Measurements from ENCODE around the gene KLHL29. TPM values are rescaled to one million over a fixed set of nuclear protein-coding genes. Genes with fewer than 3 reads are reported as not detected.

KLHL29 gene
- total RNA-seq, 1 donor from 2014 or later, result 8.4 TPM

- no peaks in the 10 kb centered on the region for H3K36me3 Mint-ChIP-seq (ENCODE audit: low read depth)
- H3K4me1 Mint-ChIP-seq, result peaks cover 30% of the 10 kb centered on the region
- no peaks in the 10 kb centered on the region for H3K9me3 Mint-ChIP-seq
- no peaks in the 10 kb centered on the region for H3K27me3 Mint-ChIP-seq (ENCODE audit: low read depth)
- H3K4me3 Mint-ChIP-seq, result no peak overlapping the region
- no peak for DNase-seq (ENCODE audit: low read depth, low spot score)
- peak overlapping the region; percentile 67 for H3K27ac Mint-ChIP-seq (ENCODE audit: unreplicated experiment)
- TF ChIP-seq CTCF (conservative IDR thresholded peaks at IDR 0.05), result no peak
Observed at GRCh38 chr2:23660237-23660636, 275.3 kb downstream of the KLHL29 start.

- TF ChIP-seq CTCF (conservative IDR thresholded peaks at IDR 0.05), result no peak
- Mint-ChIP-seq H3K36me3 (ENCODE audit: low read depth) (no peaks in the 10 kb centered on the region), H3K9me3 (no peaks in the 10 kb centered on the region), H3K4me3 (no peak overlapping the region), H3K27me3 (ENCODE audit: low read depth) (no peaks in the 10 kb centered on the region), H3K27ac (ENCODE audit: unreplicated experiment) (no peak overlapping the region), H3K4me1 (peaks cover 18% of the 10 kb centered on the region)
- no peak for DNase-seq (ENCODE audit: low read depth, low spot score)
Observed at GRCh38 chr2:23661276-23662050, 276.5 kb downstream of the KLHL29 start.

GRCh38 chr2:23662466-23662865, 277.5 kb downstream of the KLHL29 start:
- Mint-ChIP-seq H3K36me3 (ENCODE audit: low read depth) (no peaks in the 10 kb centered on the region), H3K4me3 (no peak overlapping the region), H3K27ac (ENCODE audit: unreplicated experiment) (no peak overlapping the region), H3K9me3 (no peaks in the 10 kb centered on the region), H3K4me1 (peaks cover 8% of the 10 kb centered on the region), H3K27me3 (ENCODE audit: low read depth) (no peaks in the 10 kb centered on the region)
- no peak for TF ChIP-seq CTCF (conservative IDR thresholded peaks at IDR 0.05)
- no peak for DNase-seq (ENCODE audit: low read depth, low spot score)

GRCh38 chr2:23662941-23663920, 278.3 kb downstream of the KLHL29 start:
- Mint-ChIP-seq H3K27ac (ENCODE audit: unreplicated experiment) (no peak overlapping the region), H3K4me1 (peaks cover 7% of the 10 kb centered on the region), H3K36me3 (ENCODE audit: low read depth) (no peaks in the 10 kb centered on the region), H3K27me3 (ENCODE audit: low read depth) (no peaks in the 10 kb centered on the region), H3K4me3 (no peak overlapping the region), H3K9me3 (no peaks in the 10 kb centered on the region)
- no peak for TF ChIP-seq CTCF (conservative IDR thresholded peaks at IDR 0.05)
- DNase-seq (ENCODE audit: low read depth, low spot score), result no peak

- TF ChIP-seq CTCF (conservative IDR thresholded peaks at IDR 0.05), result no peak
- H3K9me3 Mint-ChIP-seq, result no peaks in the 10 kb centered on the region
Observed at GRCh38 chr2:23664066-23664788, 279.2 kb downstream of the KLHL29 start.

More at GRCh38 chr2:23664066-23664788, 279.2 kb downstream of the KLHL29 start:
- no peak overlapping the region for H3K27ac Mint-ChIP-seq (ENCODE audit: unreplicated experiment)
- H3K4me3 Mint-ChIP-seq, result no peak overlapping the region
- DNase-seq (ENCODE audit: low read depth, low spot score), result no peak
- H3K27me3 Mint-ChIP-seq (ENCODE audit: low read depth), result no peaks in the 10 kb centered on the region
- no peaks in the 10 kb centered on the region for H3K36me3 Mint-ChIP-seq (ENCODE audit: low read depth)
- no peaks in the 10 kb centered on the region for H3K4me1 Mint-ChIP-seq
